HG02610 (cell line): ENCODE results near the gene ADGRF5.
A peak's percentile ranks its signal among the peaks of the same experiment; 100 is the strongest.
"Not testable (repeated sequence)": the region's sequence is repeated elsewhere in the genome, so short reads cannot be mapped to it uniquely, and the experiment has no call there.

Experiments
- ATAC-seq: cut with Tn5 transposase; IDR thresholded peaks from one replicate; pipeline ENCODE4 v1.9.1; 2021; ENCODE audit warnings: mild to moderate bottlenecking, moderate library complexity; ENCODE audit not compliant: unreplicated experiment

The ADGRF5 gene

DNA sequence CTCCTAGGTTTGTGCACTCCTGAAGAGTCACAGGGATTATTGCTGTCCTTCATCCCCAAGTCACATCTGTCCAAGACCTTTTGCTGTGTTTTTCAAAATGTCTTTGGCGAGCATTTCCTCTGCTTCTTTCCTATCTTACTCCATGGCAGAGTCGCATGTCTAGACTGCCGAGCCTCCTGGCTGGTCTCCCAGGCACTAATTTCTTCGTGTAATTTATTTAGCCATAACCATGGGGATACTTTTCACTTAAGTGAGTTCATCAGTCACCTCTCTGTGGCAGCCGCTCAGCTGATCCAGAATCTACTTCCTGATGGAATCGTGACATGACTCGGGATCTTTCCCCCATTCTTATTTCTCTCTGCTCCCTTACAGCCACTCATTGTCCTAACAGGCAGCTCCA is 25.8 kb downstream of the ADGRF5 start:
- no peak for ATAC-seq

DNA sequence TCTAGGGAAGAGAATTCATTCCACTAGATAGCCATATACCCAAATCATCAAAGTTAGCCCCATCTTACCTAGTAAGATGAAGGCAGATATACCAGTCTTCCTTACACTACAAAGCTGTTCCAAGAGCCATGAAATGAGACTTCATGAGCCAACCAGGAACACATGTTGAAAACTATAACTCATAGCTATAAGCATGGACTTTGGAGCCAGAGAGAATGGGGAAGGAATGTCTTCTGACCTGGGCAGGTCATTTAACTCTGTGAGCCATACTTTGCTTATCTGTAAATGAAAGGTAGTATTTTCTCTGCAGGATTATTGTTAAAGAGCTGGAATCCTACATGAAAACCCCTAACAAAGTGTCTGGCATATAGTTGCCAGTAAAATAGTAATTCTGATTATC is 27.3 kb downstream of the ADGRF5 start:
- ATAC-seq = no peak

DNA sequence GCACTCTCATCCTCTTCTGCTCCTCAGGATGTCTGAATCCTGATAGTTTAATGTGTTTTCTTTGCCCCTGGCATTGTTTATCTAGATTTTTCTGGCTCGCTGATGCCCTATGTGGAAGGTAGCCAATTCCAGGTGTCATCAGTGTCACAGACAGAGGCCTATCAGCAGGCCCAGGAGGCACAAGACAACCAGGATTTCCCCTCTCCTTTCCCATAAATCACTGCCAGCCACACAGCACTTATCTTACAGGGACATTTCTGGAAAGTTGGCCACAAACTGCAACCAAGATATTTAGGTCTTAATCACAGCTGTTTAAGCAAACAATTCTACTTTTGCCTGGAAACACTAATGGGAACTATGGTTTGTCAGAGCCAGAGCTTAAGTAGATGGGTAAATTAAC is 28.1 kb downstream of the ADGRF5 start:
- no peak for ATAC-seq

DNA sequence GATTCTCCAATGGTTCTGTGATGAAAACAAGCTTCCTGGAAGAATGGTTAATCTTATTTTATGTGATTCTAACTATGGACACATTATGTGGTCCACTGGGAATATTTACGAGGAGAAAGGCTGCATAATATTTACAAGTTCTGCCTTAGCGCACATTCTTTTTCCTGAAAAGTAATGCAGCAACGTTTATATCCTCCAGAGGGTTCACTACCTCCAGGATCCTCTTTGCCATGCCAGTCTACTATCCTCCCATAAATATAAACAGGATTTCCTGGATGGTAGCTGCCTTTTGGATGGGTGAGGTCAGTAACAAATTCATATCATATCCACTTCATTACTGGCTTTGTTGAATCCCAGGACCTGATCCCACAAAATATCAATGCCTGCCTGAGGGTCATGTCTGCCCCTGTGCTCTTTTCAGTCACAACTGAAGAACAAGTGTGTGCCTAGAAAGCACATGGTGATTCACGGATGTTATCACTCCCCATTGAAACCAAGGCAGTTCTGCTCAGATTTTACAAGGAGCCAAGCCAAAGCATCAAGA is 30.4 kb downstream of the ADGRF5 start:
- no peak for ATAC-seq

DNA sequence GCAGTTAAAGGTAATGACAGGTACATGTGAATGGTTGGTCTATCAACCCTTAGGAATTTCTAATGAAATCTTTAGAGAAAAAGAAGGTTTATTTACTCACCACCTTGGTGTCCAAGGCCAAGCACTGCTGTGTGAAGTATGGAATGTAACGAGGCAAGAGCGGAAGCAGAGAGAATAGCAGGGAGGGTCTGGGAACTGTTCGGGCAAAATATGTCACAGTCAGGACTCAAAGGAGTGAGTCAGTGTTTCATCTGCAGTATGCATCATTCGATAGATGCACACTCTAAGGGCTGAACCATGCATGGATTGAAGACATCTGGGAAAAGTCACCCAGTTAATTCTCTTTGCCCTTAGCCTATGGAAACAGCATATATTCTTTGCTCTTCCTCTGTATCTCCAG is 33.2 kb downstream of the ADGRF5 start:
- no peak for ATAC-seq

DNA sequence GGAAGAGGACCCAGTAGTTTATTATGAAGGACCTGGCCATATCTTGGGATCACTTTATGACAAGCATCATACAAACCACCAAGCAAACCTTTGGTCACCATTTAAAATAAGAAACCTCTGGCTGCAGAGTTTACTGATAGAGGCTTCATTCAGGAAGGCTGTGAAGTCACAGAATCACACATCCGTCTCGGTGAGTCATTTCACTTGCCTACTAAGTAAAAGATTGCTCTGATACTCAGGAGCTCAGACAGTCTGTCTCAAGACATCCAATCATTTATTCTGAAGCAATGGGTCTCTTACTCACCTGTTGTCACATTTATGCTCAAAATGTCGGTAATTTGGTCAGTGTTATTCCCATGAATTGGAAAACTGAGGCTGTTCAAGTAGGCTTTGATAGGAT is 33.7 kb downstream of the ADGRF5 start:
- no peak for ATAC-seq

DNA sequence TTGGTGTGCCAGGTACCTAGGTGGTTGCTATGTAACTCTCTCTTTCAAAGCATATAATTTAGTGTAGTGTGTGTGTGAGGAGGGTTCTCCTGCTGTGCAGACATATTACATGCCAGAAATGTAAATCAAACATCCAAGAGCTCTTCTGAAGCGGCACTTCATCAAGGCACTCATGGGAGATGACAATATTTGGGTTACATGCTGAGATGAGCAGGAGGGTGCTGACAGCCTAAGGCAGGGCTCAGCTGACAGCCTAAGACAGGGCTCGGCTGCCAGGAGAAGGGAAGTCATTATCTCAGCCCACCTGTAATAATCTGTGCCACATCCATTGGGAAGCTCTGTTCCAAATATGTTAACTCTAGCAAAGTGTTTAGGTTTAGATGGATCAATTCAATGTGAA is 39.1 kb downstream of the ADGRF5 start:
- ATAC-seq = no peak

DNA sequence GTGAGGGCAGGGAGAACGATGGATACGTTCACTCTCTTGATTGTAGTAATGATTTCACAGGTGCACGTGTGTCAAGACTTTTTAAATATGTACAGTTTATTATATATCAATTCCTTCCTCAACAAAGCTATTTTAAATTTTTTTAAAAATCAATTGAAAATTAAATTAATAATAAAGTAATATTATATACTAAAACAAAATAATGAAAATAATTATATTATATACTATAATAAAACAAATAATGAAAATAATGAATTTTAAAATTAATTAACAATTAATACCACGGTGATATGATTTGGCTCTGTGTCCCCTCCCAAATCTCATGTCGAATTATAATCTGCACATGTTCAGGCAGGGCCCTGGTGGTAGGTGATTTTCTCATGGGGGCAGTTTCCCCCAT is 42.7 kb downstream of the ADGRF5 start:
- ATAC-seq = no peak

DNA sequence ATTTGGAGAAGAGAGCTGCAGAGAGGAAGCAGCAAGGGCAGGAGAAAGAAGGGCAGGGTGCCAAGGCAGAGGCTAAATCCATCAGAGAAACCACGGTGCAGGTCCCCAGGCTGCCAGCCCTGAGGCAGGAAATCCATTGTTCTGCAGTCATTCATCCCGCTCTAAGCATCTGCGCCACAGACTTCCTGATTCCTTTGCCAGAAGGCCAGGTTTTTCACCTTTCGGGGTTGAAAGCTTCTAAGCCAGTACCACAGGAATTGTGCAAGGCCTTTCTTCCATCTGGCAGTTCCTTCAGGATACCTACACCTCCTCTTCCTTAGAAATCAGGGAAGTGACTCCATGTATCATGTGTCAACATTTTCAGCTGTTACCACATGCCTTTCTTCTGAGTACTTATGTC is 45.6 kb downstream of the ADGRF5 start:
- no peak for ATAC-seq

DNA sequence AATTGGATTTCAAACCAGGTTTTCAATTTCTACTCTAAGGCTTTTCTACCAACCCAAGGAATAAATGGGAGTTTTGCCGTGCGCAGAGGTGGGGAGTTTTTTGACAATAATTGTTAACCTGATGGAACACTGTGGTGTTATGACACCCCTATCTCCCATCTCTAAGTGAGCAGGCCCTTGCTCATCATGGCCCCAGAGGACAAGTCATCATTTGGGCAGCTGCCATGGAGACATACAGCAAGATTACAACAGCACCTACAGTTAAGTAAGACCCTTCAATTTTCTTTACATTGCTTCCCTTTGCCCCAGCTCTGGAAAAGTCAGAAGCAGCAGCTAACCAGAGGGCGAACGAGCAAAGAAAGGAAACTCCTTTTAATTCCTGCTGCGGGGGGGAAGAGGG is 54.3 kb downstream of the ADGRF5 start:
- no peak for ATAC-seq

DNA sequence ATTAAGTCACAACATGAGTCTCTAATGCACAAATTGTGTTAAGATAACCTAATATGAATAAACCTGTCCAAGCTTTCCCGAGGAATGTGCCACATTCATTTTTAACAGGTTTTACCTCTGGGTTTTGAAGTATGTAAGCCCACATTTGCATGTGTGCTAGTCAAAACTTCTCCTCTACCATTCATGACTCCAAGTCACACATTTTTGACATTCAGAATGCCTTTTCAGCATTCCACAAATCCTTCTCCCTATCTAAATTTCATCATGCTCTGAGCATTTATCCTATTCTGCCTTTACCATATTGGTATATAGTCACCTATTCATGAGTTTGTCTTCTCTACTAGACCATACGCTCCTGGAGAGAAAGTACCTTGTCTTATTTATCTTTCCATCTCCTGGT is 56.5 kb downstream of the ADGRF5 start:
- ATAC-seq = no peak

DNA sequence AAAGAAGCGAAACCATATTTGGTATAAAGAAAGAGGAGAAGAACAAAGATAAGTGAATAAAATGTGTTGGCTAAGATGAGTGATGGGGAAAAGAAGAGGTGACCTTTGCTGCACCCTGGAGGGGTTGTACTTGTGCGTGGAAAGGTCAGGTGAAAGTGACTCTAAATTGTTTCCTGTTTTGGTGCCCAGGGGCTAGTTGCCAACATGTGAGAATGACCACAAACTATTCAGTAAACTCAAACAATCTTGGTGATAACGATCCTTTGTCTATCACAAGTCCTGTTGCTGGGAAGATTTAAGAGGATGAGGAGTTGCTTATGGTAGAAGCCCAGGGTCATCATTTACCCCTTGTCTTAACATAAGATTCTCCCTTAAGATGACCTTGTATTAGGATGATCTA is 57.9 kb downstream of the ADGRF5 start:
- no peak for ATAC-seq

DNA sequence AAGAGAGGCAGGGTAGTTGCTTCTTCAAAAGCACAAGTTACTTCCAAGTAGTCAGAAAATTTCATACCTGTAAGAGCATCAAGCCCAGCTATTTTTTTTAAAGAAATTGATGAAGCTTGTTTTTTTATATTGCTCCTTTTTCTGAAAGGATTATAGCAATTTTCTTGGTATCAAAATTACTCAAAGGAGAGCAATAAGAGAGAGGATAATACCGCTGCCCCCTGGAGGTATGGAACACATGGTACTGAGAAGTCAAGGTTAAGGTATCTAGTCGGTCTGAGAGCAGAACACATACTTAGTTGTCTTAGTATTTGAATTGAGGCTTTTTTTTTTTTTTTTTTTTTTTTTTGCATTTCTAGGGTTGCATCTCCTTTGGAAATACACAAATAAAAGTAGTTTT is 59.4 kb downstream of the ADGRF5 start:
- no peak for ATAC-seq

DNA sequence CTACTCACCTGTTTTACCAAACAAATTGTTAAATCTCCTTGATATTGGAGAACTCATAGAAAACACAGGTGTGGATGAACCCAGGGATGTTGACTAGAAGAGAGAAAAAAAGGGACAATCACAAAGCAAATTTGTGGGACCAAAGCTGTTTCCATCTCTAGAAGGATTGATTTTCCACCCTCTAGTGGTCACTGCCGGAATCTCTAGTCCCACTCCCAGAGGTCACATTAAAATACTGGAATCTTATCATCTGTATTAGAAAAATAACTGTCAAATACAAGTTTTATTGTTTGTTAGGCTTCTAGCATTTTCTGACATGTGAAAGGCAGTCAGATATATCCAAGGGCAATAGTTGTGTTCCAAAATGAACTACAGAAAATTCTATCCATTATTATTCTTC is 65.8 kb downstream of the ADGRF5 start:
- ATAC-seq = not testable (repeated sequence)

DNA sequence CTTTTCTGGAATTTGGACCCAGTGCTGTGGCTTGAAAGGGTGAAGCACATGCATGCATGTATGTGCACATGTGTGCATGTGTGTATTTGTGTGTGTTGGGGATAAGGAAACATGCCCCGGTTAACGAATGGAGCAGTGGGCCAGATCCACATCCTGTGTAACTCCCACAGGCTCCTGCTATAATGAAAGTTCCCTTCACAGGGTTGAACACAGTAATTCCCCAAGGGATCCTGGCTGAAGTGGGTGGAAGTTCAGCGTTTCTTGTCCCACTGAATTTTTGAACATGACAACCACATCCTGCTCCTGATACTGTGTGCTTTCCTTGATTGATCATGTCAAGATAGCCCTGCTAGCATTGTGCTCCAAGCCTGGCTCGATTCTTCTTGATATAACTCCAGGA is 70.2 kb downstream of the ADGRF5 start:
- not testable (repeated sequence) for ATAC-seq

DNA sequence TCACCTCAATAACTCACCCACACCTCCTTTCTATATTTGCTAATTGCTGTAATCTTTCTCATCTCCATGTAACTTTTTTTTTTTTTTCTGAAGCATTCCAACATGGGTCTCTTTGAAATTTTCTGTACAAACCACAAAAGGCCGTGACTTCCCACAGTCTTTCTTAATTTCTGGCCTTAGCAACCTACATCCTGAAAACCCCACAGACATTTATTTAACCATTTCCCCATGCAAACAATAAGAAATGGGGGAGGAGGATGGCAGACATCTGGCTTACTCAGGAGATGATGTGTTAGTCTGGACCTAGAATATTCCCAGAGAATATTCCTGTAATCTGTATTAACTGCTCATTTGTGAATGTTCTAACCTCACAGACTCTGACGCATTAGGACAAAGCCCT is 70.9 kb downstream of the ADGRF5 start:
- ATAC-seq = no peak

DNA sequence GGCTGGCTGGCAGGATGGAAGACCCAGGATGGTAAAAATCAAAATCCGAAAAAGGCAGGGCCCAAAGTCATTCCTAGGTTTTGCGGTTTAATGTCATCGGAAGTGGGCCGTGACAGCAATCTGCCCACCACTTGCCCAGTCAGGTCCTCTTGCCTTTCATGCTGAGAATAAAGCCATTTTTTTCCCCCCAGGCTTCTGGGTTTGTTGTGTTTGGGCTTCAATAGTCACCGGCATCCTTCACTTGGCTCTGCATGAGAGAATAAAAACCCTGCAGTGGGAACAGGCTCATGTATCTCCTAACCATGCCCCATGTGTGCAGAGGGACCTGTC is 72.4 kb downstream of the ADGRF5 start:
- no peak for ATAC-seq

DNA sequence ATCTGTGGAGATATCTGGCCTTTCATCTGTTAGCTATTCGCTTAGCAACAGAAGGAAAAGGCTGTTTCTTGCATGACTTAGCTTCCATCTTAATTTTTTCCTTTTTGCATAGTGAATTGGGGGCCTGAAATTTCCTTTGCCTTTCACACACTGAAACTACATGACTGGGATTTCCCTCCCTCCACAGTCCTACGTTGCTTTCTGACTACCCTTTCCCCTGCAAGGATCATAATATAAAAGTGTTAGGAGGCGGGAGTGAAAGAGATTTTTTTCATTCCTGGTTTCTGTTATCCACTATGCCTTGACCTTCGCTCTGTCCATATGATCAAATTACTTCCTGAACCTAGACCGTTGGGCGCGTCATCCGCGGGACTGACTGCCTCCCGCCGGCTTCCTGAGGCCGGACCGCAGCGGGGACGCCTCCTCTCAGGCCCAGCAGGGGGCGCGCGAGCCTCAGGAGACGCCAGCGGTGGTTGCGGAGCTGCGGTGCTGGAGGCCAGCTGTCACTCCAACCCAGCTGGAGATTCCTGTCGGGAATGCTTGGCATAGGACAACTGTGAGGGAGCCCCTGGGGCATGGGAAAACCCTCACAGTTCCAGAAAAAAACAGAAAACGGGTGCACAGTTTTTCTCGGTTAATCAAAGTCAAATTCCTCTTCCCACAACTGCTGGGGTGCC is 72.9 kb downstream of the ADGRF5 start:
- ATAC-seq = peak; percentile 74

DNA sequence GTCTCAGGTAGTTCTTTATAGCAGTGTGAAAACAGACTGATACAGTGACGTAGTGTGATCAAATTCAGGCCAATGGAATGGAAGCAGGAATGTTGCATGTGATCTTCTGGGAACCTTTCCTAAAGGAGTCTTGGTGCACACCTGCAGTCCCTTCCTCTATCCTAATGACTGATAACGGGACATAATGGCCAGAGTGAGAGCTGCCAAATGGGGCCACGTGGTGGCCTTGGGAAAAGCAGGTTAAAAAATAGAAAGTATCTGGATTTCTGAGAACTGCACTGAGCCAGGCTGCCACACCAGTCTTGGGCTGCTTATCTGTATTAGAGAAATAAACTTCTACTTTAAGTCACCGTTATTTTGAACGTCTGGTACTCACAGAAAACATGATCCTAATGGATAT is 76.6 kb downstream of the ADGRF5 start:
- ATAC-seq = no peak

DNA sequence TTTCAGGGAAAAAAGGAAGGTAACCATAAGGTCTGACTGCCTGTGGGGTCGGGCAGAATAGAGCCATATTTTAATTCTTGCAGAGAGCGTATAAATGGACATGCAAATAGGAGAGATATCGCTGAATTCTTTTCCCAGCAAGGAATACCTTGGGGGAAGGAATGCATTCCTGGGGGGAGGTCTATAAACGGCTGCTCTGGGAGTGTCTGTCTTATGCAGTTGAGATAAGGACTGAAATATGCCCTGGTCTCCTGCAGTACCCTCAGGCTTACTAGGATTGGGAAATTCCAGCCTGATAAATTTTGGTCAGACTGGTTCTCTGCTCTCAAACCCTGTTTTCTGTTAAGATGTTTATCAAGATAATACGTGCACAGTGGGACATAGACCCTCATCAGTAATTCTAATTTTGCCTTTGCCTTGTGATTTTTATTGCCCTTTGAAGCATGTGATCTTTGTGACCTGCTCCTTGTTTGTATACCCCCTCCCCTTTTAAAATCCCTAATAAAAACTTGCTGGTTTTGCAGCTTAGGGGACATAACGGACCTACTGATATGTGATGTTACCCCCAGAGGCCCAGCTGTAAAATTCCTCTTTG is 79.4 kb downstream of the ADGRF5 start:
- ATAC-seq = not testable (repeated sequence)

DNA sequence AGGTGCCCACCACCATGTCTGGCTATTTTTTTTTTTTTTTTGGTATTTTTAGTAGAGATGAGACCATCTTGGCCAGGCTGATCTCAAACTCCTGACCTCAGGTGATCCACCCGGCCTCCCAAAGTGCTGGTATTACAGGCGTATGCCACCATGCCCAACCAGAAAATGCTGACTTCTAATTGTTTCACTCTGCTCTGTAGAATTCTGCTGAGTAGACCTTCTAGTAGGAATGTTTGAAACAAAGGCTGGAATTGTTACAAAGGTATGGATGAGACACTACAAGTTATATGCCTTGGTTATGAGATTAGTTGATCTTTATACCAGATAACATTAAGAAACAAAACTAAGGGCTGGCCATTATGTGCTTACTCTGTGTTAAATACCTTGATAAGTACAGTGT is 83.7 kb downstream of the ADGRF5 start:
- ATAC-seq = no peak

DNA sequence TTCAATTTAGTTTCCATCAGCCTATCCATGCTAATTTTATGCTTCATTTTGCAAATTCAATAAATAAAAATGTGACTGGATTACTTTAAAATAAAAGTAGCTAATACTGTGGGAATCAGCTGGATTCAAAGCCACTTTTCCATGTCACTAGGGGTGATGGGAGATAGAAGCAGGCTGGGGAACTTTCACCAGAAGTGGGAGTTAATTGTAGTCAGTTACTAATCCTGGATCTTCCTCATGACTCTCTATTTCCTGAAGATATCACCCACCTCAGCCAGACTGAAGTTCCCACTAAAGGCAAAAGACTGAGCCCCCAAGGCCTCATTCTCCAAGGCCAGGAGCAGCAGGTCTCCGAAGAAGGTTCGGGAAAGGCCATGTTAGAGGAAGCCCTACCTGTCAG is 86.7 kb downstream of the ADGRF5 start:
- ATAC-seq = not testable (repeated sequence)
